Gastroesophageal sphincter (tissue), 4 donors: ENCODE measurements around the gene IFT80. TPM values are rescaled to one million over a fixed set of nuclear protein-coding genes. Genes with fewer than 3 reads are reported as not detected.

ENCODE experiments used
- ATAC-seq: fragments of 150-250 bp; one replicate; pipeline ENCODE4 v1.9.1; 2016; ENCODE audit warnings: mild to moderate bottlenecking, moderate library complexity
- H3K27ac ChIP-seq, 4 donors: fragments of 200-600 bp; sonication (generic) in 3 of 4; 1 replicate in 3 of 4; 2 replicates in 1 of 4; pipeline ENCODE4 v1.5.1; 2016 to 2019
- H3K27me3 ChIP-seq: fragments of 200-600 bp; sonication (generic); one replicate; pipeline ENCODE4 v1.5.1; 2019
- H3K36me3 ChIP-seq, 2 donors: fragments of 200-600 bp; sonication (generic); one replicate each; pipeline ENCODE4 v1.5.1; 2019; ENCODE audit warnings: control low read depth in 1 of 2
- H3K4me1 ChIP-seq, 3 donors: fragments of 200-600 bp; sonication (generic); 1 replicate in 2 of 3; 2 replicates in 1 of 3; pipeline ENCODE4 v1.5.1; 2016 to 2019; ENCODE audit warnings: control low read depth in 2 of 3
- H3K4me3 ChIP-seq, 2 donors: fragments of 200-600 bp; sonication (generic); one replicate each; pipeline ENCODE4 v1.5.1; 2019; ENCODE audit warnings: mild to moderate bottlenecking in 1 of 2, moderate library complexity in 1 of 2
- H3K9me3 ChIP-seq, 3 donors: fragments of 200-600 bp; sonication (generic); one replicate each; pipeline ENCODE4 v1.5.1; 2017 to 2019; ENCODE audit warnings: control low read depth in 2 of 3
- EP300 ChIP-seq: sonication (generic); formaldehyde crosslinking; IDR thresholded peaks from one replicate; pipeline ENCODE4 v1.6.1; 2017; ENCODE audit warnings: antibody characterized with exemption, mild to moderate bottlenecking
- POLR2A ChIP-seq, 2 donors: fragments of 450-650 bp; IDR thresholded peaks; one replicate each; pipeline ENCODE4 v1.6.1; 2017; ENCODE audit warnings: antibody characterized with exemption in 2 of 2, mild to moderate bottlenecking in 2 of 2, moderate library complexity in 1 of 2
- POLR2AphosphoS5 ChIP-seq: sonication (generic); formaldehyde crosslinking; IDR thresholded peaks from one replicate; pipeline ENCODE4 v1.6.1; 2017; ENCODE audit warnings: antibody characterized with exemption
- WGBS, 2 donors: methylation state at CpG; one replicate each; pipeline ENCODE4 v1.1.5; 2018; ENCODE audit warnings: low coverage in 1 of 2; 5-methylcytosine and 5-hydroxymethylcytosine counted together
- total RNA-seq, 4 donors: library from RNA; depleted of rRNA; stranded (reverse); fragments of >200 nt; gene quantifications; one replicate each; pipeline ENCODE4 v1.1.0, GENCODE V29; 2016
- TF ChIP-seq, protein P1 (sequence below), 4 experiments: fragments of 200-600 bp in 2 of 4; fragments of 450-650 bp in 2 of 4; sonication (generic) in 1 of 4; IDR thresholded peaks; one replicate each; pipeline ENCODE4 v1.5.1; 2017 to 2019; ENCODE audit warnings: antibody characterized with exemption in 4 of 4, mild to moderate bottlenecking in 2 of 4, moderate library complexity in 2 of 4

Gene IFT80
- total RNA-seq, 4 donors from 2014 or later: 14.9 to 36.6 (median 20.1) TPM

DNA sequence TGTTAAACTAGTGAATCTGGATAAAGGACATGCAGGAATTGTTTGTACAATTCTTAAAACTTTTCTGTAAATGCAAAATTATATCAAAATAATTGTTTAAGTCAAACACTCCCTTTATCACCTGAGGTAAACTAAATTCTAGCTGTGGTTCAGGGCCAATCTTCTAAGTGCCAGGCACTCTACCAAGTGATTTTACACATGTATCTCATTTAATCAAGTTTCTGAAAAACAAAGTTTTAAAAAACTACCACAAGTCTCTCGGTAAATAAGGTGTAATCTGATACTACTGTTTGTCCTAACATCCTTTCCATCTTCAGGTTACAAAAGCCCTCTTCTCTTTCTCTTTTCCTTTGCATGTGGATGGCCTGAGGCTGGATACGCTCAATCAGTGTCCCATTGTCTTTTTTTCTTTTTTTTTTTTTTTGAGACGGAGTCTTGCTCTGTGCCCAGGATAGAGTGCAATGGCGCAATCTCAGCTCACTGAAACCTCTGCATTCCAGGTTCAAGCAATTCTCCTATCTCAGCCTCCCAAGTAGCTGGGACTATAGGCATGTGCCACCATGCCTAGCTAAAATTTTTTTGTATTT lies 19.3 kb downstream of the IFT80 start:
- H3K4me3 ChIP-seq: no peak overlapping the region
- TF ChIP-seq, protein P1, sequence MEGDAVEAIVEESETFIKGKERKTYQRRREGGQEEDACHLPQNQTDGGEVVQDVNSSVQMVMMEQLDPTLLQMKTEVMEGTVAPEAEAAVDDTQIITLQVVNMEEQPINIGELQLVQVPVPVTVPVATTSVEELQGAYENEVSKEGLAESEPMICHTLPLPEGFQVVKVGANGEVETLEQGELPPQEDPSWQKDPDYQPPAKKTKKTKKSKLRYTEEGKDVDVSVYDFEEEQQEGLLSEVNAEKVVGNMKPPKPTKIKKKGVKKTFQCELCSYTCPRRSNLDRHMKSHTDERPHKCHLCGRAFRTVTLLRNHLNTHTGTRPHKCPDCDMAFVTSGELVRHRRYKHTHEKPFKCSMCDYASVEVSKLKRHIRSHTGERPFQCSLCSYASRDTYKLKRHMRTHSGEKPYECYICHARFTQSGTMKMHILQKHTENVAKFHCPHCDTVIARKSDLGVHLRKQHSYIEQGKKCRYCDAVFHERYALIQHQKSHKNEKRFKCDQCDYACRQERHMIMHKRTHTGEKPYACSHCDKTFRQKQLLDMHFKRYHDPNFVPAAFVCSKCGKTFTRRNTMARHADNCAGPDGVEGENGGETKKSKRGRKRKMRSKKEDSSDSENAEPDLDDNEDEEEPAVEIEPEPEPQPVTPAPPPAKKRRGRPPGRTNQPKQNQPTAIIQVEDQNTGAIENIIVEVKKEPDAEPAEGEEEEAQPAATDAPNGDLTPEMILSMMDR (IDR thresholded peaks at IDR 0.05): no peak
- no peak for TF ChIP-seq POLR2A (IDR thresholded peaks at IDR 0.05)
- TF ChIP-seq EP300: no peak
- no peak for TF ChIP-seq POLR2AphosphoS5
- H3K36me3 ChIP-seq: peaks cover 0 to 26% of the 10 kb centered on the region in 2 donors
- no peaks in the 10 kb centered on the region for H3K4me1 ChIP-seq
- no peak overlapping the region for H3K27ac ChIP-seq
- no peak for ATAC-seq
- H3K9me3 ChIP-seq: no peaks in the 10 kb centered on the region
- WGBS, 2 donors: 76 to 97% methylated on average over 3 to 4 of the region's 4 CpGs
- H3K27me3 ChIP-seq: no peaks in the 10 kb centered on the region

- Histone ChIP-seq H3K9me3 (no peaks in the 10 kb centered on the region), H3K27me3 (no peaks in the 10 kb centered on the region), H3K4me3 (no peak overlapping the region), H3K4me1 (no peaks in the 10 kb centered on the region), H3K27ac (no peak overlapping the region), H3K36me3 (peaks cover 0 to 38% of the 10 kb centered on the region in 2 donors)
- TF ChIP-seq EP300: no peak
- TF ChIP-seq POLR2AphosphoS5: no peak
- no peak for TF ChIP-seq POLR2A (IDR thresholded peaks at IDR 0.05)
- TF ChIP-seq, protein P1 (IDR thresholded peaks at IDR 0.05): no peak
- ATAC-seq: no peak
- 85 to 89% methylated on average over 1 of the region's 1 CpG for WGBS, 2 donors
Observed at GRCh38 chr3:160378331-160379109, 20.5 kb downstream of the IFT80 start.

GRCh38 chr3:160376681-160377080 lies 22.3 kb downstream of the IFT80 start:
- ATAC-seq: no peak
- no CpG with 5 or more reads among the region's 2 CpGs for WGBS, 2 donors
- no peaks in the 10 kb centered on the region for H3K9me3 ChIP-seq
- H3K4me1 ChIP-seq: no peaks in the 10 kb centered on the region
- TF ChIP-seq, protein P1 (IDR thresholded peaks at IDR 0.05): no peak
- TF ChIP-seq POLR2A (IDR thresholded peaks at IDR 0.05) (no peak), POLR2AphosphoS5 (no peak), EP300 (no peak)
- no peak overlapping the region for H3K4me3 ChIP-seq
- H3K27me3 ChIP-seq: no peaks in the 10 kb centered on the region
- H3K36me3 ChIP-seq: peaks cover 0 to 46% of the 10 kb centered on the region in 2 donors
- H3K27ac ChIP-seq: no peak overlapping the region

- H3K4me1 ChIP-seq: no peaks in the 10 kb centered on the region
- H3K4me3 ChIP-seq: no peak overlapping the region
- no peak overlapping the region for H3K27ac ChIP-seq
- H3K9me3 ChIP-seq: no peaks in the 10 kb centered on the region
- peaks cover 0 to 53% of the 10 kb centered on the region in 2 donors for H3K36me3 ChIP-seq
- TF ChIP-seq, protein P1 (IDR thresholded peaks at IDR 0.05): no peak
- TF ChIP-seq POLR2AphosphoS5 (no peak), POLR2A (IDR thresholded peaks at IDR 0.05) (no peak), EP300 (no peak)
- 78 to 100% methylated on average over 1 of the region's 1 CpG for WGBS, 2 donors
- H3K27me3 ChIP-seq: no peaks in the 10 kb centered on the region
- no peak for ATAC-seq
Observed at GRCh38 chr3:160374925-160375324, 24.1 kb downstream of the IFT80 start.

- Histone ChIP-seq H3K4me1 (no peaks in the 10 kb centered on the region), H3K4me3 (no peak overlapping the region), H3K27me3 (no peaks in the 10 kb centered on the region), H3K36me3 (peaks cover 0 to 53% of the 10 kb centered on the region in 2 donors), H3K27ac (no peak overlapping the region), H3K9me3 (no peaks in the 10 kb centered on the region)
- TF ChIP-seq POLR2A (IDR thresholded peaks at IDR 0.05): no peak
- TF ChIP-seq POLR2AphosphoS5: no peak
- TF ChIP-seq, protein P1 (IDR thresholded peaks at IDR 0.05): no peak
- TF ChIP-seq EP300: no peak
- WGBS, 2 donors: 29 to 56% methylated on average over 2 of the region's 2 CpGs
- no peak for ATAC-seq
Observed at GRCh38 chr3:160374472-160374871, 24.6 kb downstream of the IFT80 start.
